HG03280 (cell line): ENCODE measurements around the gene TCHP.
"Not testable (repeated sequence)": the region's sequence is repeated elsewhere in the genome, so short reads cannot be mapped to it uniquely, and the experiment has no call there.

Experiments used
- ATAC-seq: cut with Tn5 transposase; IDR thresholded peaks from one replicate; pipeline ENCODE4 v1.9.1; 2021; ENCODE audit warnings: mild to moderate bottlenecking, moderate library complexity; ENCODE audit not compliant: unreplicated experiment

Gene TCHP

DNA sequence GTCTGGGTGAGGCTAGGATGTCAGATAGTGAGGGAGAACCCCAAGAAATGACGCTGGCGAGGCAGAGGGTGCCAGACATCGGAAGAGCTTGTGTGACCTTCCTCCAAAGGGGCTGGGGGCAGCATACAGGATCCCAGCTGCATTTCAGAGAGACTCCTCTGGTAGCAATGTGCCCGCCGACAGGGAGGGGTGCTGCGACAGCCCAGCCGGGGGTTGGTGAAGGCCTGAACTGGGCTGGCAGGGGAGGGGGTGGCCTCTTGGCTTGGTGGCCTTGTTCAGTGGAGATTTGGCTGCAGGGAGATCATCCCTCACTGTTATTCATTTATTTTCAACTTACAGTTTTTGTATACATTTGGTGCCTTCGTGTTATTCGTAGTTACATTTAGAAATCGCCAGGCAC, 5.2 kb downstream of the TCHP start:
- ATAC-seq: no peak

DNA sequence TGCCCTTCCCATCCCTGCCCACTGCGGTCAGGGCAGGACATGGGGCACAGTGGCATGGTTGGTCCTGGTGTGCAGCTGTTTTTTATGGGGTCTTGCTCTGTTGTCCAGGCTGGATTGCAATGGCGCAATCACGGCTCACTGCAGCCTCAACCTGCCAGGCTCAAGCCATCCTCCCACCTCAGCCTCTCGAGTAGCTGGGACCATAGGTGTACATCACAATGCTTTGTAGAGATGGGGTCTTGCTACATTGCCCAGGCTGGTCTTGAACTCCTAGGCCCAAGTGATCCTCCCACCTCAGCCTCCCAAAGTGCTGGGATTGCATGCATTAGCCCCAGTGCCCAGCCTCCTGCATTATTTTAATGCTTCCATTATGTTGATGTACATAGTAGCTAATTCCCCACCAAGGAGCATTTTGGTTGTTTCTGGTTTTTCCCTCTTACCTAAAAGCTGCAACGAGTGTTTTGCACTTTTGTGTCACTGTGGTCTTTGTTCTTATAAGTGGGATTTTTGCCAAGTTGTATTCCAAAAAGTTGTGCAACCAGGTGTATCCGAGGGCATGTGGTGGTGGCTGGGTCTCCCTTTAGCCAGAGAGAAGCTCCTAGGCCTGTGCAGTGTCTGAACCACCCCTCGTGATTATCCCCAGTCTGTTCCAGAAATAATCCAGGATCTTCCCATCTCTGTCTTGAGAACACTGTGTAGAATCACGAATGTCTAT, 10.3 kb downstream of the TCHP start:
- ATAC-seq: no peak

GRCh38 chr12:109910969-109911348, 10.9 kb downstream of the TCHP start:
- no peak for ATAC-seq

- ATAC-seq: no peak
These were observed 12.8 kb downstream of the TCHP start for GRCh38 chr12:109912855-109913321.

GRCh38 chr12:109914461-109914860, 14.4 kb downstream of the TCHP start:
- ATAC-seq: no peak

- ATAC-seq: no peak
These were observed 15.3 kb downstream of the TCHP start for GRCh38 chr12:109915171-109916040.

DNA sequence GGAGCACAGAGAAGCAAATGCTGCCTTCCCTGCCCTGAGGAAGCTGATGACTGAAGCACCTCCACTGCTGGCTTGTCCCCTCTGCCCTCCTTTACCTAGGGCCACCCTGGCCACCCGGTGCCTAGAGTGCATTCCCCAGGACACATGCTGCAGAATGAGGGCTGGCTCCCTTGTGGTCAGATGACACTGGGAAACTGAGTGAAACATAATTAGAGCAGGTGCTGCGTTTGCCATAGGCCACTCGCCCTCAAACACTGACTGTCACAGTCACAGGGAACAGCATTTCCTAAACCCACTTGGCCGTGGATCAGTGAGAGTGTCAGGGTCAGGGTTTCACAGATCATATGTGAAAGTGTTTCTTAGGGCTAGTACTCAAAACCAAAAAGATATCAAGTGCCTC, 16.0 kb downstream of the TCHP start:
- ATAC-seq: no peak

DNA sequence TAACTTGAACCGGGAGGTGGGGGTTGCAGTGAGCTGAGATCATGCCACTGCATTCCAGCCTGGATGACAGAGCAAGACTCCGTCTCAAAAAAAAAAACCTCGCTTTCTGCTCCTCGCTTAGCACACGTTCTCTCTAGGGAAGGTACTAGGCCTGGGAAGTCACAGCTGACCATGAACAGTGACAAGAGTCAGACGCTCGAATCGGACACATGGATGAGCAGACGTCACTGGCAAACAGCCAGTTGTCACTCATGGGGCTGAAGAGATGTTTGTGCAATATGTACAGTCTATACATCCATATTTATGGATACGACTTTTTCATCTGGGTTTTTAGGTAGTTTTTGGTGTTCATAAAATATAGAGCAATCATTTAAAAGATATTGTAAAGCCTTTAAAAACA, 19.4 kb downstream of the TCHP start:
- ATAC-seq: no peak

DNA sequence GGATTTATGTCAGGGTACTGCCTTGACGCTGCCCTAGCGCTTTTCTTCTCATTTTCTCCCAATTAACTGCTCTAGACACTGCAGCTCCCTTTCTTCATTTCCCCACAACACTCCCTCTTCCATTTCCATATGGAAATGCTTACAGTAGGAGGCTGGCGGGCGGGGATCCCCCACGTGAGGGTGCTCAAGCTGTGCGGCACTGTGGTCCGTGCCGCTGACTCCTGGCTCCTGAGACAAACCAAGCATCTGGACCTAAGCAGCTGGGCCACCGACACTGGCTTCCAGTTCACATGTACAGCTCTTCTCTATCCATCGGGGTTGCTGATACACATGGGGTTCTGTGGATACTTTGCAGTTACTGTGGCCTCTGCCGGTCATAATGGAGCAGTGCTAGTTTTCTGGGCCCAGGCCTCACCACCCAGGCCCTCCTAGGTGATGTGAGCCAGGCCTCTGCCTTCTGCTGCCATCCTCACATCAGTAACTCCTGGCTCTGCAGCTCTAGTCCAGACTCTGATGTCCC, 20.2 kb downstream of the TCHP start:
- no peak for ATAC-seq

DNA sequence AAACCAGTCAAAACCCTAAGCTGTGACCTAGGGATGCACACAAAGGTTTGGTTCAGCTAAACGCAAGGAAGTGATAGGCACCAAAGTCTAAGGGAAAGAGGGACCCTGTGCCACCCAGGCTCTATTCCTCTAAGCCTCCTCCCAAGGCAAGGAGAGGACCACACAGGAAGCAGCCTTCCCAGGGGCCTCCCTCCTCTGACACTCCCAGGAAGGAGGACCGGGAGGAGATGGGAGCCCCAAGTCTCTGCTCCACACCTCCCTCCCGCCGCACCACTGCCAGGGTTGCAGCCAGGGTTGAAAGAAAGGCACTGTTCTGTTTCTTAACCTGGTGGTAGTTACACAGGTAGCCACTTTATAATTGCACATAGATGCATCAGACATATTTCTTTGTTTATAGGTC, 21.9 kb downstream of the TCHP start:
- no peak for ATAC-seq

GRCh38 chr12:109923038-109923437, 23.0 kb downstream of the TCHP start:
- no peak for ATAC-seq

DNA sequence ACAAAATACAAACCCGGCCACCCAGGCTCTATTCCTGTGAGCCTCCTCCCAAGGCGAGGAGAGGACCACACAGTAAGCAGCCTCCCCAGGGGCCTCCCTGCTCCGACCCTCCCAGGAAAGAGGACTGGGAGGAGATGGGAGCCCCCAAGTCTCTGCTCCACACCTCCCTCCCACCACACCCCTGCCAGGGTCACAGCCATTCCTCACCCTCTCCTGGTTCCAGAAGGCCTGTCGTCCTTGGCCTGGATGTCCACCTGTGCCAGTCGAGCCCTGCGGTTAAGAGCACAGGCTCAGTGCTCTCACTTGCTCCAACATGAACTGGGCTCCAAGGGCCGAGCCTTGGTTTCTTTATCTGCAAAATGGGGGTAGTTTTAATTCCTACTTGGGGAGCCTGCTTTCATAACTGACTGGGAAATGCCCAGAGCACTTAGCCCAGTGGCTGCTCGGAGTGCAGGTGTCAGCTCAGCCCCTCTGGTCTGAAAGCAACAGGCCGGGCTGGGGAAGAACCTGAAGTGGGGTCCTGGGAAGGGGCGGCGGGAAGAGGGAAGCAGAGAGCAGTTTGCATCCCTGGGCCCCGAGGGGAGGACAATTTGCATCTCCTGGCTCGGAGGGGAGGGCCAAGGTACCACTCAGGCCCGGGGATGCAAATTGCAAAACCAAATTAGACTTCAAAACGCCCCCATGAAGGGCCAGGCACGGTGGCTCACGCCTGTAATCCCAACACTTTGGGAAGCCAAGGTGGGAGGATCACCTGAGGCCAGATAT, 23.6 kb downstream of the TCHP start:
- no peak for ATAC-seq

DNA sequence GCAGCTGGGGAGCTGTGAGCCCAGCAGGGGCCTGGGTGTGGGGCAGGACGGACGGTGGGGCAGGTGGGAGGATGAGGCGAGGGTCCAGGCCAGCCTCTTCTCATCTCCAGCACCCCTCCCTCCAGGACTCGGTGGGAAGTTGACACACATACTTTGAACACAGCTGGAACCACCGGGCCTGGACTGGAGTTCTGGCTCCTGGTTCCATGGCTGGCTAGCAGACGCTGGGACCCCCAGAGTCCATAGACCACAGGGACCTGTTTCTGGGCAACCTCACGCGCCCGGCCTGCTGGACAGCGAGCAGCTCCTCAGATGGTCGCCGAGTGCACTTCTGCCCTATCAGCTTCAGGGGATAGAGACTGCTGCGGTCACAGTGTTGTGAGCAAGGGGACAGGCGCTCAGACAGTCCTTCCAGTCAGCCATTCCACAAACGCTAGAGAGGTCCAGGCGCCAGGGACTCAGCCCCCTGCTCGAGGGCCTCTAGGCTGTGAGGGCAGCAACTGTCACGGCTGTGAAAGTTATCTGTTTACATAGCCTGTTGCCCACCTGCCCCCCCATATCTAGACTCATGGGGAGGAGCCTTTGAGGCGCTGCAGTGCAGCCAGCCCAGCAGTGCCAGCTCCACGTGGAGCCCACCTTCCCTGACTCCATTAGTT, 25.2 kb downstream of the TCHP start:
- no peak for ATAC-seq

DNA sequence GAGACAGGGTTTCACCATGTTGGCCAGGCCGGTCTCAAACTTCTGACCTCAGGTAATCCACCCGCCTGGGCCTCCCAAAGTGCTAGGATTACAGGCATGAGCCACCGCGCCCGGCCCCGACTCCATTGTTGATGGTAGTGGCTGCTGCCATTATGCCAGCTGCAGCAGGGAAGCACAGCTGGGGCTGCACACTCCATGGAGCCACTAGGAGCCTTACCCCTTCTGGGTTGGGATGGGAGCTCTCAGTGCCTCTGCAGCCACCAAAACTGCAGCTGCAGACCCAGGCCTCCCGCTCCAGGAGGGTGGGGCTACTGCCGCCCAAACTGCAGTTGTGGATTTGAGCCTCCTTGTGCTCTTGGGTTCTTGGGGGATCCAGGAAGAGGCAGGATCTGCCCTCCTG, 25.9 kb downstream of the TCHP start:
- ATAC-seq: no peak

DNA sequence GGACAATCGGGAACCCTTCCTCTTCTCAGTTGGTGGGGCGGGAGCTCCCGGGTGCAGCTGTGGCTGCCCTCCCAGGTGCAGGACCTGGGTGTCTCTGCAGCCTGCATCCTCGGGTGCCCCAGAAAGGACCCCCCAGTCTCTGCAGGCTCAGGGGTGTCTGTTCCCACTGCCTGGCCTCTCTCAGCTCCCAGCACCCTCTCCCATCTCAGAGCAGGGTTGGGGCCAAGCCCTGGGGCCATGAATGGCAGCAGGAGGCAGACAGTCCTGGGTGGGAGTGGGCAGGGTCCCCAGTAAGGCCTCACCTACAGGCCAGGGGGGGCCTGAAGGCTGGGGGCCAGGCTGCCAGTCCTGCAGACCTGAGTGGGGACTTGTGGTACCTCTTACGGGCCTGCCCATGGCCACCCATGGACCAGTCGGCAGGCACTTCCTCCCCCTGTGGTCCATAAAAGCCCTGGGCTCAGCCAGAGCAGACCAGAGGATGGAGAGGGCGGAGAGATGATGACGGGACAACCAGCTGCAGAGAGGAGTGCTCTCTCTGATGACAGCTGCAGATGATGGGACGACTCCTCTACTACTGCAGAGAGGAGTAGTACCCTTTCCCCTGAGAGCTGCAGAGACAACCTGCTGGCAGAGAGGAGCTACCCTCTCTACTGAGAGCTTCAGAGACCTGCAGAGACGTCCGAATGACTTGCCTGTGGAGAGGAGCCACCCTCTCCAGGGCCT, 26.6 kb downstream of the TCHP start:
- no peak for ATAC-seq

DNA sequence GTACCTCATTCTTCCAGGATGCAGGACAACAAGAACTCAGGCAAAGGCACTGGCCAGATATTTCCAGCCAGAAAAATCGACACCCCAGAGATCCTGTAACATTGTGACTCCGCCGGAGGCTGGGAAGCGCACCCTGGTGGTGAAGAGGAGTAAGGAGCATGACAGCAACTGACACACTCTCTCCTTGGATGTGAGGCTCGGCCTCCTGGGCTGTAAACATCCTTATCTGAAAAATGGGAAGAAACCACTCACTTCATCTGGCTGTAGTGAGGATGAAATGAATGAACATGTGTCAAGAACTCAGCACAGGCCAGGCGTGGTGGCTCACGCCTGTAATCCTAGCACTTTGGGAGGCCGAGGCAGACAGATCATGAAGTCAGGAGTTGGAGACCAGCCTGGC, 27.5 kb downstream of the TCHP start:
- ATAC-seq: no peak

- ATAC-seq: no peak
These were observed 28.1 kb downstream of the TCHP start for GRCh38 chr12:109928058-109928656.

- not testable (repeated sequence) for ATAC-seq
These were observed 29.3 kb downstream of the TCHP start for GRCh38 chr12:109929326-109929725.

- ATAC-seq: no peak
These were observed 30.1 kb downstream of the TCHP start for GRCh38 chr12:109930028-109930800.
